OCI-LY7 (cell line): ENCODE results near the gene FARSA. TPM values are rescaled to one million over a fixed set of nuclear protein-coding genes. Genes with fewer than 3 reads are reported as not detected.

Source experiments
- BruUV-seq: library from RNA; stranded (reverse); fragments of 400-500 nt; replicated peaks from 2 replicates; lab custom pipeline; 2021; lab: Mats Ljungman, UMichigan
- CTCF ChIA-PET: fragments of 300-600 bp; sonication (Branson Sonifier 250); formaldehyde crosslinking; loops from one replicate; lab custom pipeline; 2022; ENCODE audit warnings: antibody characterized with exemption; ENCODE audit not compliant: unreplicated experiment; lab: Charles Lee
- POLR2A ChIA-PET: fragments of 300-600 bp; sonication (Branson Sonifier 250); formaldehyde crosslinking; loops from one replicate; lab custom pipeline; 2022; ENCODE audit warnings: antibody characterized with exemption; lab: Charles Lee
- DNase-seq: peaks from one replicate; pipeline ENCODE4 v3.0.0-alpha.2; 2015; ENCODE audit warnings: low spot score
- H2AFZ ChIP-seq: fragments of 200-600 bp; sonication (generic), shearing (Covaris generic); 2 replicates; pipeline ENCODE4 v1.6.1; 2014; ENCODE audit warnings: mild to moderate bottlenecking, antibody characterized with exemption, low read length, moderate library complexity
- H3K27ac ChIP-seq: fragments of 200-600 bp; sonication (generic); 2 replicates; pipeline ENCODE4 v1.5.1; 2014; ENCODE audit warnings: mixed run types, low read depth, mild to moderate bottlenecking, moderate library complexity, low read length, inconsistent platforms; ENCODE audit not compliant: poor library complexity, severe bottlenecking
- H3K36me3 ChIP-seq: fragments of 200-600 bp; sonication (generic); 2 replicates; pipeline ENCODE4 v1.6.1; 2014; ENCODE audit warnings: mild to moderate bottlenecking, antibody characterized with exemption, low read length, moderate library complexity, mixed read lengths; ENCODE audit not compliant: insufficient read depth
- H3K4me1 ChIP-seq: fragments of 200-600 bp; sonication (generic); 2 replicates; pipeline ENCODE4 v1.5.1; 2014; ENCODE audit warnings: mild to moderate bottlenecking, low read length; ENCODE audit not compliant: insufficient read depth, poor library complexity, severe bottlenecking
- H3K4me2 ChIP-seq: fragments of 200-600 bp; sonication (generic); 2 replicates; pipeline ENCODE4 v1.6.1; 2014; ENCODE audit warnings: mild to moderate bottlenecking, low read length
- H3K4me3 ChIP-seq: fragments of 200-600 bp; sonication (generic); 2 replicates; pipeline ENCODE4 v1.5.1; 2014; ENCODE audit warnings: mild to moderate bottlenecking, low read depth, low read length; ENCODE audit not compliant: poor library complexity, severe bottlenecking
- H3K79me2 ChIP-seq: fragments of 200-600 bp; sonication (generic); 2 replicates; pipeline ENCODE4 v1.6.1; 2016; ENCODE audit warnings: low read depth, mild to moderate bottlenecking, low read length, moderate library complexity, mixed read lengths; ENCODE audit not compliant: insufficient read depth
- H3K9me2 ChIP-seq: fragments of 200-600 bp; sonication (generic); 2 replicates; pipeline ENCODE4 v1.6.1; 2016; ENCODE audit warnings: mild to moderate bottlenecking, low read length, mixed read lengths; ENCODE audit not compliant: insufficient read depth
- H3K9me3 ChIP-seq: fragments of 200-600 bp; sonication (generic); 2 replicates; pipeline ENCODE4 v1.6.1; 2014; ENCODE audit warnings: mild to moderate bottlenecking, mixed run types, low read length, mixed read lengths
- H4K20me1 ChIP-seq: fragments of 200-600 bp; sonication (generic); 2 replicates; pipeline ENCODE4 v1.6.1; 2014; ENCODE audit warnings: mild to moderate bottlenecking, antibody characterized with exemption, low read length, moderate library complexity, mixed read lengths; ENCODE audit not compliant: insufficient read depth
- CTCF ChIP-seq: fragments of 200-600 bp; sonication (generic); conservative IDR thresholded peaks from 2 replicates; pipeline ENCODE4 v1.5.1; 2014; ENCODE audit warnings: mild to moderate bottlenecking, antibody characterized with exemption, low read length, moderate library complexity, mixed read lengths
- EZH2phosphoT487 ChIP-seq: fragments of 200-600 bp; sonication (generic); IDR thresholded peaks from 2 replicates; pipeline ENCODE4 v1.6.1; 2018; ENCODE audit warnings: low read depth, borderline replicate concordance, mild to moderate bottlenecking, mixed run types, antibody characterized with exemption, low read length, moderate library complexity, mixed read lengths
- intact Hi-C: fragments of 100-400 bp; cut with micrococcal nuclease; formaldehyde crosslinking; loops from one replicate; pipeline ENCODE4 v1.10.0; 2022; ENCODE audit not compliant: unreplicated experiment
- total RNA-seq, 2 experiments: library from RNA; depleted of rRNA in 1 of 2; stranded (reverse); fragments of >200 nt in 1 of 2; shearing (Covaris generic) in 1 of 2; gene quantifications; 2 replicates each; pipeline ENCODE4 v1.2.3, GENCODE V29; 2014 to 2022

FARSA gene
- total RNA-seq, 2 experiments from 2014 or later, result 117 to 135 TPM

GRCh38 chr19:12936582-12936981, 3.1 kb upstream of the FARSA start:
- Histone ChIP-seq H3K36me3 (peaks cover 34% of the 10 kb centered on the region), H2AFZ (peak overlapping the region; percentile 75), H4K20me1 (peaks cover 31% of the 10 kb centered on the region), H3K4me3 (peak overlapping the region; percentile 98), H3K79me2 (peaks cover 51% of the 10 kb centered on the region), H3K4me1 (peaks cover 64% of the 10 kb centered on the region), H3K27ac (peak overlapping the region; percentile 94), H3K9me3 (no peaks in the 10 kb centered on the region), H3K9me2 (no peaks in the 10 kb centered on the region), H3K4me2 (peak overlapping the region; percentile 93)
- POLR2A ChIA-PET, result interaction anchor here (0.6 kb wide), 1 partner anchor 124 kb away, joined by 4 read pairs; no protein-coding TSS in a partner anchor
- TF ChIP-seq CTCF (no peak), EZH2phosphoT487 (no peak)
- no TSS peak for BruUV-seq
- intact Hi-C loops, result loop anchor here (5.0 kb wide), 1 partner anchor 99 kb away; the partner anchor contains the start of gene MAST1
- CTCF ChIA-PET, result no interaction called here
- peak; percentile 75 for DNase-seq

GRCh38 chr19:12935071-12935470, 1.6 kb upstream of the FARSA start:
- H3K27ac ChIP-seq, result no peak overlapping the region
- BruUV-seq, result no TSS peak
- intact Hi-C loops, result loop anchor here (5.0 kb wide), 1 partner anchor 98 kb away; the partner anchor contains the start of gene MAST1
- H3K79me2 ChIP-seq, result peaks cover 42% of the 10 kb centered on the region
- H3K4me3 ChIP-seq, result no peak overlapping the region
- no peak overlapping the region for H3K4me2 ChIP-seq
- ChIA-PET CTCF (no interaction called here), POLR2A (no interaction called here)
- no peaks in the 10 kb centered on the region for H3K9me2 ChIP-seq
- H4K20me1 ChIP-seq, result peaks cover 23% of the 10 kb centered on the region
- H3K36me3 ChIP-seq, result peaks cover 31% of the 10 kb centered on the region
- H2AFZ ChIP-seq, result no peak overlapping the region
- DNase-seq, result no peak
- H3K4me1 ChIP-seq, result peaks cover 52% of the 10 kb centered on the region
- no peaks in the 10 kb centered on the region for H3K9me3 ChIP-seq
- TF ChIP-seq CTCF, result no peak
- no peak for TF ChIP-seq EZH2phosphoT487
